ENCODE data around the gene CFAP20DC.
"Not testable (repeated sequence)": the region's sequence is repeated elsewhere in the genome, so short reads cannot be mapped to it uniquely, and the experiment has no call there.

The CFAP20DC gene

DNA sequence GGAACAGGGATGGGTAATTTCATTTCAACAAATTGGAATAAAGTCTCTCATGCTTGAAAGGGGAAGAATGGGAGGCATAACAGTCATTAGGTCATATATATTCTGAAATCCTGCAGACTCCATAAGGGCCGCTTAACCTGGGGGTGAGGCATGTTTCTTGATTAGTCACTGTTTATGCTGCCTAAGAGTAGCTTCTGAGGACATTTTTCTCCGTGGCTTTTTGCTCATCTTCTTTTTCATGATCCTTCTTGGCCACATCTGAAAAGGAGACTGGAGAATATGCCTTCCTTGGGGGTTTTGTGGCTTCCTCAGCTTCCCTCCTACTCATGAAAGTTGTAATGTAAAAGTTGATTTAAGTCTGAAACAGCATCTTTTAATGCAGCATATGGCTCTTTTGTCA lies 20.0 kb upstream of the CFAP20DC start:
- H3K4me1 ChIP-seq (ENCODE audit: control insufficient read depth, insufficient read depth, low read length) = no peaks in the 10 kb centered on the region
- no peaks in the 10 kb centered on the region for H3K36me3 ChIP-seq (ENCODE audit: insufficient read depth, low read length)
- no peak overlapping the region for H3K4me3 ChIP-seq (ENCODE audit: low read length)
- H3K9me3 ChIP-seq (replicated peaks; ENCODE audit: low read length) = no peaks in the 10 kb centered on the region
- no peak overlapping the region for H3K9ac ChIP-seq (ENCODE audit: low read depth, low read length)
- no peaks in the 10 kb centered on the region for H3K27me3 ChIP-seq (ENCODE audit: control insufficient read depth, insufficient read depth, low read length)
- H3K4me2 ChIP-seq (ENCODE audit: low read length) = no peak overlapping the region

- no peak overlapping the region for H3K9ac ChIP-seq (ENCODE audit: low read depth, low read length)
- no peak overlapping the region for H3K4me2 ChIP-seq (ENCODE audit: low read length)
- H3K36me3 ChIP-seq (ENCODE audit: insufficient read depth, low read length) = no peaks in the 10 kb centered on the region
- H3K4me3 ChIP-seq (ENCODE audit: low read length) = no peak overlapping the region
- H3K4me1 ChIP-seq (ENCODE audit: control insufficient read depth, insufficient read depth, low read length) = no peaks in the 10 kb centered on the region
- no peaks in the 10 kb centered on the region for H3K27me3 ChIP-seq (ENCODE audit: control insufficient read depth, insufficient read depth, low read length)
- H3K9me3 ChIP-seq (replicated peaks; ENCODE audit: low read length) = no peaks in the 10 kb centered on the region
These were observed 15.4 kb upstream of the CFAP20DC start for GRCh38 chr3:59065240-59065639.

GRCh38 chr3:59064728-59065127 lies 14.9 kb upstream of the CFAP20DC start:
- no peaks in the 10 kb centered on the region for H3K36me3 ChIP-seq (ENCODE audit: insufficient read depth, low read length)
- H3K9me3 ChIP-seq (replicated peaks; ENCODE audit: low read length) = no peaks in the 10 kb centered on the region
- no peak overlapping the region for H3K4me3 ChIP-seq (ENCODE audit: low read length)
- no peaks in the 10 kb centered on the region for H3K4me1 ChIP-seq (ENCODE audit: control insufficient read depth, insufficient read depth, low read length)
- H3K27me3 ChIP-seq (ENCODE audit: control insufficient read depth, insufficient read depth, low read length) = no peaks in the 10 kb centered on the region
- no peak overlapping the region for H3K4me2 ChIP-seq (ENCODE audit: low read length)
- no peak overlapping the region for H3K9ac ChIP-seq (ENCODE audit: low read depth, low read length)

DNA sequence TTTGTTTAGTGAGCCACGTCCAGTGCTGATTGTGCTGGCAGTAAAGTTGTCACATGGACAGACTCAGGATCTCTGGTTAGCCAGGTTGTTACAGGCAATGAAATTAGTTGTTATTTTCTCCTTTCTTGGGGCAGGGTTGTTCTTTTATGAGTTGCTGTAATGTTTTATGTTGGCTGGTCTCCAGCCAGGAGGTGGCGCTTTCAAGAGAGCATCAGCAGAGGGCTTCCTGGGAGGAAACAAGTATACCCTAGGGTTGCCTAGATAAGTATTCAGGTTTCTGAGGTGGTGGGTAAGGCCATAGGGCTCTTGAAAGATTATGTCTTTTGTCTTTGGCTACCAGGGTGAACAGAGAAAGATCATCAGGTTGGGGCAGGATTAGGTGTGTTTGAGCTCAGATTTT lies 14.5 kb upstream of the CFAP20DC start:
- H3K9ac ChIP-seq (ENCODE audit: low read depth, low read length) = no peak overlapping the region
- no peaks in the 10 kb centered on the region for H3K27me3 ChIP-seq (ENCODE audit: control insufficient read depth, insufficient read depth, low read length)

DNA sequence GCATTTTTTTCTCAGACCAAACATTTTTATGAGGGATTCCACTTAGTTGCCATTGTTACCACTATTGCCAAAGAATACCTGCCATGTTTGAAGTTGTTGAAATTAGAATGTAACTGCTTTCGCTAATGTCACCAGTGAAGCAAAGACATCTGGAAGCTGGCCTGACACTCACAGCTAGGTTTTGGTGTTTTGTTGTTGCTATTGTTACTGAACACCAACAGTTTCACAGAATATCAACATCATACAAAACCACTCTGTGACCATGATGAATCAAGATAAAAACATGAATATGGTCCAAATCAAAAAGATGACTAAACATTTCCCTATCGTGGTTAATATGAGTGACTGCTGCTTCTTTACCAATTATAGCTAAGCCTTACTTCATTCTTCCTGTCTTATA lies 6.9 kb upstream of the CFAP20DC start:
- H3K27me3 ChIP-seq (ENCODE audit: control insufficient read depth, insufficient read depth, low read length) = peaks cover 3% of the 10 kb centered on the region
- H3K9ac ChIP-seq (ENCODE audit: low read depth, low read length) = no peak overlapping the region
- no peaks in the 10 kb centered on the region for H3K36me3 ChIP-seq (ENCODE audit: insufficient read depth, low read length)
- no peak overlapping the region for H3K4me2 ChIP-seq (ENCODE audit: low read length)
- H3K4me3 ChIP-seq (ENCODE audit: low read length) = no peak overlapping the region
- H3K4me1 ChIP-seq (ENCODE audit: control insufficient read depth, insufficient read depth, low read length) = peaks cover 12% of the 10 kb centered on the region
- H3K9me3 ChIP-seq (replicated peaks; ENCODE audit: low read length) = no peaks in the 10 kb centered on the region

More for the DNA sequence above, 14.5 kb upstream of the CFAP20DC start:
- Histone ChIP-seq H3K4me2 (ENCODE audit: low read length) (no peak overlapping the region), H3K4me1 (ENCODE audit: control insufficient read depth, insufficient read depth, low read length) (no peaks in the 10 kb centered on the region), H3K4me3 (ENCODE audit: low read length) (no peak overlapping the region), H3K36me3 (ENCODE audit: insufficient read depth, low read length) (no peaks in the 10 kb centered on the region), H3K9me3 (replicated peaks; ENCODE audit: low read length) (no peaks in the 10 kb centered on the region)

DNA sequence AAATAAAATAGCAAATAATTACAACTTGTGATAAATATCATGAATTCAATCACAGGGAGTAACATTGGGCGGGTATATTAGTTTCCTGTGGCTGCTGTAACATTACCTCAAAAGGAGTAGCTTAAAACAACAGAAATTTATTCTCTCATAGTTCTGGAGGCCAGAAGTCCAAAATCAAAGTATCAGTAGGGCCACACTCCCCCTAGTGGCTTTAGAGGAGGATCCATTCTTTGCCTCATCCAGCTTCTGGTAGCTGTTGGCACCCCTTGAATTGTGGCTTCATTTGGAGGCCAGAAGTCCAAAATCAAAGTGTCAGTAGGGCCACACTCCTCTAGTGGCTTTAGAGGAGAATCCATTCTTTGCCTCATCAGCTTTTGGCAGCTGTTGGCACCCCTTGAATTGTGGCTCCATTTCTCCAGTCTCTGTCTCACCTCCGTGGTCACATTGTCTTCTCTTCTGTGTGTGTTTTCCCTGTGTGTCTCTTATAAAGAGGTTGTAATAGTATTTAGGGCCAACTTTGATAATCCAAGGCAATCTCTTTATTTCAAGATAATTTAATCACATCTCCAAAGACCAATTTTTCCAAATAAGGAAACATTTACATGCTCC lies 3.1 kb upstream of the CFAP20DC start:
- peaks cover 26% of the 10 kb centered on the region for H3K4me1 ChIP-seq (ENCODE audit: control insufficient read depth, insufficient read depth, low read length)
- H3K36me3 ChIP-seq (ENCODE audit: insufficient read depth, low read length) = no peaks in the 10 kb centered on the region
- no peak overlapping the region for H3K4me3 ChIP-seq (ENCODE audit: low read length)
- no peaks in the 10 kb centered on the region for H3K27me3 ChIP-seq (ENCODE audit: control insufficient read depth, insufficient read depth, low read length)
- no peak overlapping the region for H3K4me2 ChIP-seq (ENCODE audit: low read length)
- no peak overlapping the region for H3K9ac ChIP-seq (ENCODE audit: low read depth, low read length)
- H3K9me3 ChIP-seq (replicated peaks; ENCODE audit: low read length) = no peaks in the 10 kb centered on the region

- peaks cover 16% of the 10 kb centered on the region for H3K4me1 ChIP-seq (ENCODE audit: control insufficient read depth, insufficient read depth, low read length)
- not testable (repeated sequence) for H3K4me3 ChIP-seq (ENCODE audit: low read length); H3K36me3 ChIP-seq (ENCODE audit: insufficient read depth, low read length); H3K27me3 ChIP-seq (ENCODE audit: control insufficient read depth, insufficient read depth, low read length); H3K9me3 ChIP-seq (replicated peaks; ENCODE audit: low read length); H3K4me2 ChIP-seq (ENCODE audit: low read length); H3K9ac ChIP-seq (ENCODE audit: low read depth, low read length)
These were observed 1.1 kb upstream of the CFAP20DC start for GRCh38 chr3:59050811-59051414.

GRCh38 chr3:59046839-59047238 lies 3.0 kb downstream of the CFAP20DC start:
- H3K36me3 ChIP-seq (ENCODE audit: insufficient read depth, low read length) = no peaks in the 10 kb centered on the region
- H3K27me3 ChIP-seq (ENCODE audit: control insufficient read depth, insufficient read depth, low read length) = no peaks in the 10 kb centered on the region
- H3K4me3 ChIP-seq (ENCODE audit: low read length) = no peak overlapping the region
- no peak overlapping the region for H3K4me2 ChIP-seq (ENCODE audit: low read length)
- H3K4me1 ChIP-seq (ENCODE audit: control insufficient read depth, insufficient read depth, low read length) = peaks cover 13% of the 10 kb centered on the region
- H3K9ac ChIP-seq (ENCODE audit: low read depth, low read length) = no peak overlapping the region
- no peaks in the 10 kb centered on the region for H3K9me3 ChIP-seq (replicated peaks; ENCODE audit: low read length)

DNA sequence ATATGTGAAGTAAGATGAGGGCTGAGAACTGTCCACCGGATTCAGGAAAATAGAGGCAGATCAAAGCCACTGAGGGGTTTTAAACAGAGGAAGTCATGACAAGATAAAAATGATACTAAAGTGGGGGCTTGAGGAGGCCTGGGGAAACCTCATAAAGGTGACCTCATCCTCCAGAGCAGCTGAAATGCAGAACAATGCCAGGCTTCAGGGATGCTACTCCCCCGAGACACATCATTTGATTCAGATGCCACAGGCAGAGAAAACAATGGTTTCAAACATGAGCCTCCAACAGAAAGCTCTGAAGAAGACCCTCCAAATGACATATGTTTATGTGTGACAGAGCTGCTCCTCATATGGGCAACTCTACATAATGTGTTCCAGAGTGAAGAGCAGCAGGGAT lies 6.4 kb downstream of the CFAP20DC start:
- Histone ChIP-seq H3K4me3 (ENCODE audit: low read length) (no peak overlapping the region), H3K36me3 (ENCODE audit: insufficient read depth, low read length) (no peaks in the 10 kb centered on the region), H3K27me3 (ENCODE audit: control insufficient read depth, insufficient read depth, low read length) (no peaks in the 10 kb centered on the region), H3K9me3 (replicated peaks; ENCODE audit: low read length) (no peaks in the 10 kb centered on the region), H3K4me1 (ENCODE audit: control insufficient read depth, insufficient read depth, low read length) (no peaks in the 10 kb centered on the region), H3K9ac (ENCODE audit: low read depth, low read length) (no peak overlapping the region), H3K4me2 (ENCODE audit: low read length) (no peak overlapping the region)

GRCh38 chr3:59040902-59041301 lies 8.9 kb downstream of the CFAP20DC start:
- no peaks in the 10 kb centered on the region for H3K27me3 ChIP-seq (ENCODE audit: control insufficient read depth, insufficient read depth, low read length)
- H3K4me2 ChIP-seq (ENCODE audit: low read length) = no peak overlapping the region
- H3K4me1 ChIP-seq (ENCODE audit: control insufficient read depth, insufficient read depth, low read length) = no peaks in the 10 kb centered on the region
- H3K4me3 ChIP-seq (ENCODE audit: low read length) = no peak overlapping the region
- no peaks in the 10 kb centered on the region for H3K36me3 ChIP-seq (ENCODE audit: insufficient read depth, low read length)
- no peaks in the 10 kb centered on the region for H3K9me3 ChIP-seq (replicated peaks; ENCODE audit: low read length)
- H3K9ac ChIP-seq (ENCODE audit: low read depth, low read length) = no peak overlapping the region

DNA sequence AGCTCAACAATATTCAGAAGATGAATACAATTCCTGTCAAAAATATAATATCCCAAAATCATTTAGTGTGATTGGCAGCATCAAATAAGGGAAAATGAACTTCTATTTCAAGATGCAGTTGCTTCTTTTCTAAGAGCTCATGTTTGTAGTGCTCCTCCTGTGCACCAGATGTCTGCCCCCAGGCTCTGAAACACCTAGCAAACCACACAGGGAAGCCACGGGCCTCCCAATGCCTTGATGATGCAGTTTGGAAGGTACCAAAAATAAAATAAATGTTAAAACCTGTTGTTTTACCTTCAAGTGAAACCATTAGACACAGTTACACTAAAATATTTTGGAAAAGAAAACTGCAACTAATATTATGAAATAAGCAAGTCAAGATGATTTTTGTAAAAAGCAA lies 22.2 kb downstream of the CFAP20DC start:
- H3K4me2 ChIP-seq (ENCODE audit: low read length) = no peak overlapping the region
- H3K36me3 ChIP-seq (ENCODE audit: insufficient read depth, low read length) = no peaks in the 10 kb centered on the region
- no peak overlapping the region for H3K4me3 ChIP-seq (ENCODE audit: low read length)
- no peaks in the 10 kb centered on the region for H3K9me3 ChIP-seq (replicated peaks; ENCODE audit: low read length)
- no peak overlapping the region for H3K9ac ChIP-seq (ENCODE audit: low read depth, low read length)
- no peaks in the 10 kb centered on the region for H3K27me3 ChIP-seq (ENCODE audit: control insufficient read depth, insufficient read depth, low read length)
- H3K4me1 ChIP-seq (ENCODE audit: control insufficient read depth, insufficient read depth, low read length) = no peaks in the 10 kb centered on the region

DNA sequence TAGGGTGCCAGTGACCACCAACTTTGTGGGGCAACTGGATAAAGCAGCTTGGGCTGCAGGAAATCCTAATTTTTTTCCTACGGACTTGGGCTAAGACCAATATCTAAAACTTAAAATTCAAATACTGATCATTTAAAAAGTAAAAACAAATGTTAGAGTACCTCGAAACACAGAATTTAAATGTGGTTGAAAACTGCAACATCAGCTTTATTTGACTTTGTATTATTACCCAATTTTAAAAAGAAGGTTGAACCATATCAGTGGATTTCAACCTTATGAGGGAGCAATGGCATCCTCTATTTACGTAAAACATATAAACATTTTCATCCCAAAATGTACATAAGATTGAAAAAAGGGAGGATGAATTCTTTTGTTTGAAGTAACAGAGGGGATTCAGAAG lies 26.2 kb downstream of the CFAP20DC start:
- Histone ChIP-seq H3K9me3 (replicated peaks; ENCODE audit: low read length) (no peaks in the 10 kb centered on the region), H3K9ac (ENCODE audit: low read depth, low read length) (no peak overlapping the region)

More for the DNA sequence above, 26.2 kb downstream of the CFAP20DC start:
- no peak overlapping the region for H3K4me3 ChIP-seq (ENCODE audit: low read length)
- no peaks in the 10 kb centered on the region for H3K27me3 ChIP-seq (ENCODE audit: control insufficient read depth, insufficient read depth, low read length)
- no peaks in the 10 kb centered on the region for H3K4me1 ChIP-seq (ENCODE audit: control insufficient read depth, insufficient read depth, low read length)
- no peaks in the 10 kb centered on the region for H3K36me3 ChIP-seq (ENCODE audit: insufficient read depth, low read length)
- H3K4me2 ChIP-seq (ENCODE audit: low read length) = no peak overlapping the region

Measured in skeletal muscle satellite cell (primary cell).